Left lung (tissue), 10 donors: ENCODE results near the gene BRINP2. TPM values are rescaled to one million over a fixed set of nuclear protein-coding genes. Genes with fewer than 3 reads are reported as not detected.

Source experiments
- ATAC-seq: fragments of 200-7000 bp; cut with Tn5 transposase; one replicate; pipeline ENCODE4 v1.9.1; 2020; ENCODE audit warnings: moderate library complexity
- DNase-seq, 4 donors: peaks; one replicate each; pipeline ENCODE4 v3.0.0-alpha.2; 2013 to 2020
- H3K27ac ChIP-seq, 2 donors: fragments of 200-600 bp; sonication (generic) in 1 of 2; one replicate each; pipeline versions ENCODE4 v1.5.0 to v1.8.0; 2020 to 2021
- H3K27me3 ChIP-seq, 2 donors: fragments of 200-600 bp; sonication (generic) in 1 of 2; one replicate each; pipeline versions ENCODE4 v1.5.0 to v1.8.0; 2020 to 2021
- H3K36me3 ChIP-seq, 2 donors: fragments of 200-600 bp; sonication (generic) in 1 of 2; one replicate each; pipeline versions ENCODE4 v1.5.0 to v1.8.0; 2020 to 2021
- H3K4me1 ChIP-seq, 2 donors: fragments of 200-600 bp; one replicate each; pipeline ENCODE4 v1.8.0; 2021
- H3K4me3 ChIP-seq, 2 donors: fragments of 200-600 bp; sonication (generic) in 1 of 2; one replicate each; pipeline versions ENCODE4 v1.5.0 to v1.8.0; 2020 to 2021; ENCODE audit warnings: mild to moderate bottlenecking in 1 of 2
- H3K9me3 ChIP-seq, 2 donors: fragments of 200-600 bp; sonication (generic) in 1 of 2; one replicate each; pipeline versions ENCODE4 v1.5.0 to v1.8.0; 2020 to 2021
- intact Hi-C, 2 donors: fragments of 100-400 bp; cut with DNase I; formaldehyde crosslinking; loops; one replicate each; pipeline versions ENCODE4 v1.11.2 to v1.14.2; 2022
- polyA plus RNA-seq, 6 donors: library from polyadenylated mRNA; unstranded; fragments of 120-200 nt; gene quantifications; one replicate each; pipeline ENCODE4 v1.2.1, GENCODE V29; 2013; ENCODE audit not compliant: insufficient read length in 6 of 6
- total RNA-seq, 2 donors: library from RNA; stranded (reverse); fragmentation: NEBNext Ultra II Directional; extraction: Animal tissue kit (Norgen Biotek cat#: 25700); gene quantifications; one replicate each; pipeline ENCODE4 v1.2.1, GENCODE V29; 2021
- TF ChIP-seq, protein P1 (sequence below), 2 donors: fragments of 200-600 bp; sonication (generic) in 1 of 2; IDR thresholded peaks; one replicate each; pipeline versions ENCODE4 v1.5.0 to v1.8.0; 2021; ENCODE audit warnings: antibody characterized with exemption in 2 of 2
- donor health status: DM: no; HTN: yes; CAD: no.
- donor health status: DM: no; HTN: no; CAD: no.

The BRINP2 gene
- total and polyA plus RNA-seq, 8 donors = 0.08 to 1.5 (median 0.78) TPM; not detected in 1

DNA sequence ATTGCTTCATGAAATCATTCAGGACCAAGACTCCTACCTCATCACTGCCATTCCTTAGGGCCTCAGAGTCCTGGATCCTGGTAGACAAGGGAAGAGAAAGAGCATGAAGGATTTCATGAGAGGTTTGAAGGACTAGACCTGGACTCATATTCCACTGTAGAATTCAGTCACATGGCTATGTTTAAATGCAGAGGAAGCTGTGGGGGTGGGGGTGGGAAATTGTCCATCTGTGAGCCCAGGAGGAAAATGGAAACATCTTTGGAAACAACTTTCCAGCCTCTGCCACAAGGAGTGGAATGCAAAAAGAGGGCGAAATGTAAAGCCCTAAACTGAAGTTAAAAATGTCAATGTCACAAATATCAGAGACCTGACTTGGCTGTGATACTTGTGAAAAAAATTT lies 73.0 kb downstream of the BRINP2 start:
- Histone ChIP-seq H3K27ac (no peak overlapping the region), H3K36me3 (no peaks in the 10 kb centered on the region), H3K4me3 (no peak overlapping the region), H3K27me3 (no peaks in the 10 kb centered on the region), H3K4me1 (no peaks in the 10 kb centered on the region), H3K9me3 (no peaks in the 10 kb centered on the region)
- no peak for DNase-seq
- TF ChIP-seq, protein P1, sequence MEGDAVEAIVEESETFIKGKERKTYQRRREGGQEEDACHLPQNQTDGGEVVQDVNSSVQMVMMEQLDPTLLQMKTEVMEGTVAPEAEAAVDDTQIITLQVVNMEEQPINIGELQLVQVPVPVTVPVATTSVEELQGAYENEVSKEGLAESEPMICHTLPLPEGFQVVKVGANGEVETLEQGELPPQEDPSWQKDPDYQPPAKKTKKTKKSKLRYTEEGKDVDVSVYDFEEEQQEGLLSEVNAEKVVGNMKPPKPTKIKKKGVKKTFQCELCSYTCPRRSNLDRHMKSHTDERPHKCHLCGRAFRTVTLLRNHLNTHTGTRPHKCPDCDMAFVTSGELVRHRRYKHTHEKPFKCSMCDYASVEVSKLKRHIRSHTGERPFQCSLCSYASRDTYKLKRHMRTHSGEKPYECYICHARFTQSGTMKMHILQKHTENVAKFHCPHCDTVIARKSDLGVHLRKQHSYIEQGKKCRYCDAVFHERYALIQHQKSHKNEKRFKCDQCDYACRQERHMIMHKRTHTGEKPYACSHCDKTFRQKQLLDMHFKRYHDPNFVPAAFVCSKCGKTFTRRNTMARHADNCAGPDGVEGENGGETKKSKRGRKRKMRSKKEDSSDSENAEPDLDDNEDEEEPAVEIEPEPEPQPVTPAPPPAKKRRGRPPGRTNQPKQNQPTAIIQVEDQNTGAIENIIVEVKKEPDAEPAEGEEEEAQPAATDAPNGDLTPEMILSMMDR (IDR thresholded peaks at IDR 0.05) = no peak
- no peak for ATAC-seq
- intact Hi-C loops = no loop called here

DNA sequence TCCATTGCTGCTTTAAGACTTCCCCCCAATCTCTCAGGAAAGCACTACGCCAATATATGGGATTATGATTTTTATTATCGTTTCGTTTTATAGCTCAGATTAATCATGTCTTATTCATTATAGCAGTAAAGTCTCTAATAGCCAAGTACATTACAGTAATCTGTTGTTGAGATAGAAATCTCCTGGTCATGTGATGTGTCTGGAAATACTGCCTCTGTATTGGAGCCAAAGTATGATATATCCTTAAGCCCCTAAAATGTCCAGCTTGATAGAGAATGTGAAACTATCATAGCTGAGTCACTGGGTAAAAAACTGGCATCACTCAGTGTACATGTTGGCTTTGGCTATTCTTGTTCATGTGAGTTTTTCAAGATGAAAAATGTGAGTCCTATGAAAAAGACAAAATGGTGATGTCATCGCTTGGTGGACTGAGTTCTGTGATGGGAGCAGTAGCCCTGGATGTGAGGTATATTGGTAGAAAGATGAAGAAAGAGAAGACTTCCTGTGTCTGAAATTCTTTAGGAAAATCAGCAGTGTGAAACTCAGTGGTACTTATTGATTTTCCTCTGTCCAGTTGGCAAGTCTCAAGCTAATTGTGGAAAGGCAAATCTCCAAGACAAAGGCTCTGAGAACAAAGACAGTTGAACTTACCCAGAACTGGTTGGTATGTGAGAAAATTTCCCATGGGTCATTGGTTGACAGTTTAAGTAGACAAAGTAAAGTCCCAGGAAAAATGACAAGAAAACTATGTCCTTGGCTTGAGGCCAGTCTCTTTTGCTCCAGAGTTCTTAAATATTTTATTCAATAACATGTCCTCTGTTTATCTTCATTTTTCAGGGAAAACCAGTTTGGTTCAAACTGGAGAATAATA lies 76.2 kb downstream of the BRINP2 start:
- no peak overlapping the region for H3K4me3 ChIP-seq
- intact Hi-C loops = no loop called here
- ATAC-seq = no peak
- H3K9me3 ChIP-seq = no peaks in the 10 kb centered on the region
- DNase-seq = no peak
- no peak overlapping the region for H3K27ac ChIP-seq
- TF ChIP-seq, protein P1 (IDR thresholded peaks at IDR 0.05) = no peak
- no peaks in the 10 kb centered on the region for H3K36me3 ChIP-seq
- no peaks in the 10 kb centered on the region for H3K4me1 ChIP-seq
- H3K27me3 ChIP-seq = no peaks in the 10 kb centered on the region

DNA sequence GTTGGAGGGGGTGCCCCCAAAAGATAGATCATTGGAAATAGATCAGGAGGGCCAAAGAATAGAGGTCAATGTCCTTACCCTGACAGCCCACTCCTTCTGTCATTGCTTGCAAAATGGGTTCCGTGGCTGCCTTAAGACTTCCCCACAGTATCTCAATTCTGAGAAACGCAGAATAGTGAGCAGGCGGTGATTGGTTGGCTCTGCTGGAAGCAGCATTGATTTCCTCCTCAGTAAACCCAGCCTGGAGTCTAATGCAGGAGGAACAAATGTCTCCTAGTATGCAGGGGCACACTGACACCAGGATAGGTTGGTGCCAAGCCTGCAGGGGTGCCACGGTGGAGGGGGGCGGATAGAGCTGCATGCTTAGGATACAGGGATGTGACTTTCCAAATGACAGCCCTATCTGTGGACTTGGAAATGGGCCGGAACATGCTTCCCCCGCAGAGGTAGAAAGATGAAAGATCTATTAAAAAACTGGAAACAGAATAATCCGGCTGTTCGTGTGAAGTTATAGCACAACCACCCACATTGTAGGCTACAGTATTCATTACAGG lies 76.9 kb downstream of the BRINP2 start:
- H3K27me3 ChIP-seq = no peaks in the 10 kb centered on the region
- H3K4me1 ChIP-seq = no peaks in the 10 kb centered on the region
- ATAC-seq = no peak
- no peaks in the 10 kb centered on the region for H3K36me3 ChIP-seq
- no peak overlapping the region for H3K4me3 ChIP-seq
- no peak overlapping the region for H3K27ac ChIP-seq
- TF ChIP-seq, protein P1 (IDR thresholded peaks at IDR 0.05) = no peak
- DNase-seq = no peak
- intact Hi-C loops = no loop called here
- no peaks in the 10 kb centered on the region for H3K9me3 ChIP-seq

DNA sequence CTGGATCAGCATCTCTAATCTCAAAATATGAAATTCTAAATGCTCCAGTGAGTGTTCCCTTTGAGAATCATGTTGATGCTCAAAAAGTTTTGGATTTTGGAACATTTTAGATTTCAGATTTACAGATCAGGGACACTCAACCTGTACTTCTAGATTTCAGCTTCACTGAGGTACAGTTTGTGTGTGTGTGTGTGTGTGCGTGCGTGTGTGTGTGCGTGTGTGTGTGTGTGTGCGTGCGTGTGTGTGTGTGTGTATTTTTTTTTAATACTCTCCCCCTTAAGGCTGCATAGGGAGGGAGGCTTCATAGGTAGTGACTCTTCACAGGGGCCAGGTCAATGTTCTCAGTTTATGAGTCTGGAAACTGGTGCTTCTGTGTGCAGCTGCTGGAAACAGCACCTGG lies 77.5 kb downstream of the BRINP2 start:
- Histone ChIP-seq H3K4me1 (no peaks in the 10 kb centered on the region), H3K27me3 (no peaks in the 10 kb centered on the region), H3K4me3 (no peak overlapping the region), H3K36me3 (no peaks in the 10 kb centered on the region), H3K9me3 (no peaks in the 10 kb centered on the region), H3K27ac (no peak overlapping the region)
- ATAC-seq = no peak
- TF ChIP-seq, protein P1 (IDR thresholded peaks at IDR 0.05) = no peak
- DNase-seq = no peak
- intact Hi-C loops = no loop called here

DNA sequence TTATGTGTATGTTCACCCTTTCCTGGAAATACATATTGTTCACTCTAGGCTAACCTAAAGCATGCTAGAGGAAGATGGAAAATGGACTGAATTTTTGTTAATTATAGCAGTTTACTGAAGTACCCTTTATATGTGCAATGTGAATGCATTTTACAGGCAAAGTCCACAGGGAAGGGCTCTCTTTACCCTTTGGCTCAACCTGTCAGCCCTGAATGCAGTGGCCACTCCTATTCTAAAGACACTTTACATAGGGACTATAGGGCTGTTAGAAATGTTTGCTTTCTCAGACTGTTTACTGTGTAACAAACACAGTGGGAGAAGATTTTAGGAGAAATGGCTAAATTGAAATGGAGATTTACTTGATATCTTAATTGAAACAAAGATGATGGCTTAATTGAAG lies 78.5 kb downstream of the BRINP2 start:
- intact Hi-C loops = no loop called here
- no peak overlapping the region for H3K4me3 ChIP-seq
- DNase-seq (no peak), ATAC-seq (no peak)
- no peaks in the 10 kb centered on the region for H3K36me3 ChIP-seq
- H3K4me1 ChIP-seq = no peaks in the 10 kb centered on the region
- TF ChIP-seq, protein P1 (IDR thresholded peaks at IDR 0.05) = no peak
- no peak overlapping the region for H3K27ac ChIP-seq
- no peaks in the 10 kb centered on the region for H3K27me3 ChIP-seq
- H3K9me3 ChIP-seq = no peaks in the 10 kb centered on the region
